ENCODE results near the gene TTN. TPM values are rescaled to one million over a fixed set of nuclear protein-coding genes. Genes with fewer than 3 reads are reported as not detected.

Gene TTN
- total and polyA plus RNA-seq, 2 of the 4 experiments (the other 2 are of a cell fraction) = 0.02 to 0.18 TPM

DNA sequence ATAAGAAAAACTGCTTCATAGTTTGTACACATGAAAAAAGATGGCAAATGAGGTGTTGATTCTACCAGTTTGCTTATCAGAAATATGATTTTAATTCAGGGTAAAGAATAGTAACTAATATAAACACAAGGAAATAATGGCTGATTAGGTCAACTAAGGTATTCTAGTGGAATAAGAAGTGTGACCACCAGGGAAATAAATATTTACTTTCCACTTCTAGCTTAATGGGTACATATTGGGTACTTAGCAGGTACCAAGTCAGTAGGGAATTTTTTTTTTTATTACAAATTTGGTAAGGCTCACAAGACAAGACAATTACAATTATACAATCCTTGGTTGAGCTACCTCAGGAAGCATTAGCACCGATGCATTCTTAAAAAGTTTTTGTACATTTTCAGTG, 191.3 kb downstream of the TTN start:
- Histone ChIP-seq H3K9me1 (ENCODE audit: insufficient read depth, low read length) (no peaks in the 10 kb centered on the region), H3K27me3 (ENCODE audit: control insufficient read depth, insufficient read depth, low read length) (no peaks in the 10 kb centered on the region), H2BK20ac (ENCODE audit: low read depth, low read length) (no peak overlapping the region), H4K5ac (ENCODE audit: low read depth, low read length) (no peak overlapping the region), H2AK5ac (ENCODE audit: low read depth, low read length) (no peak overlapping the region), H3K18ac (ENCODE audit: low read depth, low read length) (no peak overlapping the region), H3K4me3 (ENCODE audit: insufficient read depth, low read depth, low read length) (no peak overlapping the region), H3K56ac (ENCODE audit: extremely low read depth, insufficient read depth, low read length) (no peak overlapping the region), H4K8ac (ENCODE audit: low read depth in 2 of 2, low read length in 2 of 2) (no peak overlapping the region), H3K4me2 (ENCODE audit: low read depth, low read length) (no peak overlapping the region), H3K23ac (ENCODE audit: low read depth, low read length) (no peak overlapping the region), H3K79me1 (ENCODE audit: low read depth in 1 of 2, low read length in 2 of 2) (no peaks in the 10 kb centered on the region), H4K91ac (ENCODE audit: insufficient read depth, low read depth, low read length) (no peak overlapping the region), H2BK120ac (ENCODE audit: low read depth, low read length) (no peak overlapping the region), H3K4me1 (ENCODE audit: control insufficient read depth, insufficient read depth, low read length) (no peaks in the 10 kb centered on the region), H3K14ac (replicated peaks; ENCODE audit: low read depth, low read length) (no peak overlapping the region), H3K4ac (ENCODE audit: low read depth, low read length) (no peak overlapping the region), H3K9ac (ENCODE audit: low read depth, low read length) (no peak overlapping the region), H3K36me3 (ENCODE audit: control insufficient read depth, insufficient read depth, low read length) (no peaks in the 10 kb centered on the region), H3K27ac (ENCODE audit: insufficient read depth, low read length) (no peak overlapping the region), H2AK9ac (replicated peaks; ENCODE audit: low read depth, low read length, poor library complexity) (no peak overlapping the region), H2AFZ (replicated peaks; ENCODE audit: low read length, poor library complexity) (no peak overlapping the region), H2BK15ac (ENCODE audit: low read depth, low read length) (no peak overlapping the region), H3K9me3 (ENCODE audit: control insufficient read depth, insufficient read depth, low read length) (no peaks in the 10 kb centered on the region), H2BK5ac (ENCODE audit: low read depth, low read length, poor library complexity, severe bottlenecking) (no peak overlapping the region), H4K20me1 (ENCODE audit: insufficient read depth, low read length) (no peaks in the 10 kb centered on the region)
- ChIA-PET CTCF (no interaction called here), POLR2A (ENCODE audit: unreplicated experiment) (no interaction called here)
- DNase-seq (no peak), ATAC-seq (ENCODE audit: low read depth) (no peak)
- in situ Hi-C loops (cut with MboI; ENCODE audit: low sequenced_read_pairs) (no loop called here), intact Hi-C loops (cut with micrococcal nuclease) (no loop called here), dilution Hi-C loops (cut with HindIII; ENCODE audit: low sequenced_read_pairs, unreplicated experiment) (no loop called here)
- BruUV-seq (replicated peaks) = no TSS peak
- TF ChIP-seq RAD21 (IDR thresholded peaks at IDR 0.05; ENCODE audit: low read length) = no peak
- TF ChIP-seq, protein P1, sequence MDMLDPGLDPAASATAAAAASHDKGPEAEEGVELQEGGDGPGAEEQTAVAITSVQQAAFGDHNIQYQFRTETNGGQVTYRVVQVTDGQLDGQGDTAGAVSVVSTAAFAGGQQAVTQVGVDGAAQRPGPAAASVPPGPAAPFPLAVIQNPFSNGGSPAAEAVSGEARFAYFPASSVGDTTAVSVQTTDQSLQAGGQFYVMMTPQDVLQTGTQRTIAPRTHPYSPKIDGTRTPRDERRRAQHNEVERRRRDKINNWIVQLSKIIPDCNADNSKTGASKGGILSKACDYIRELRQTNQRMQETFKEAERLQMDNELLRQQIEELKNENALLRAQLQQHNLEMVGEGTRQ (IDR thresholded peaks at IDR 0.05; ENCODE audit: low read depth, low read length) = no peak
- TF ChIP-seq FOS (IDR thresholded peaks at IDR 0.05; ENCODE audit: low read depth, low read length) = no peak
- no peak for TF ChIP-seq SMC3 (IDR thresholded peaks at IDR 0.05; ENCODE audit: low read depth, low read length)
- no peak for TF ChIP-seq RCOR1 (IDR thresholded peaks at IDR 0.05; ENCODE audit: insufficient replicate concordance, low read length)
- TF ChIP-seq, protein P2, sequence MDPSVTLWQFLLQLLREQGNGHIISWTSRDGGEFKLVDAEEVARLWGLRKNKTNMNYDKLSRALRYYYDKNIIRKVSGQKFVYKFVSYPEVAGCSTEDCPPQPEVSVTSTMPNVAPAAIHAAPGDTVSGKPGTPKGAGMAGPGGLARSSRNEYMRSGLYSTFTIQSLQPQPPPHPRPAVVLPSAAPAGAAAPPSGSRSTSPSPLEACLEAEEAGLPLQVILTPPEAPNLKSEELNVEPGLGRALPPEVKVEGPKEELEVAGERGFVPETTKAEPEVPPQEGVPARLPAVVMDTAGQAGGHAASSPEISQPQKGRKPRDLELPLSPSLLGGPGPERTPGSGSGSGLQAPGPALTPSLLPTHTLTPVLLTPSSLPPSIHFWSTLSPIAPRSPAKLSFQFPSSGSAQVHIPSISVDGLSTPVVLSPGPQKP (IDR thresholded peaks at IDR 0.05; ENCODE audit: borderline replicate concordance, low read depth, low read length) = no peak
- no peak for TF ChIP-seq MXI1 (IDR thresholded peaks at IDR 0.05; ENCODE audit: borderline replicate concordance, low read depth, low read length)
- no peak for TF ChIP-seq CEBPB (IDR thresholded peaks at IDR 0.05; ENCODE audit: low read depth, low read length)
- no peak for TF ChIP-seq CHD1 (IDR thresholded peaks at IDR 0.05; ENCODE audit: low read depth, low read length)
- WGBS, 2 experiments (ENCODE audit: extremely low coverage in 2 of 2, insufficient read length in 1 of 2) = no CpG with 5 or more reads among the region's 1 CpG

Measured in IMR-90 (cell line).